HepG2 (cell line): ENCODE data around the gene ZBTB20. TPM values are rescaled to one million over a fixed set of nuclear protein-coding genes. Genes with fewer than 3 reads are reported as not detected.

Source experiments
- ATAC-seq: fragments of 200-7000 bp; cut with Tn5 transposase; 3 replicates; pipeline ENCODE4 v1.9.1; 2020; ENCODE audit warnings: mild to moderate bottlenecking, moderate library complexity
- BruUV-seq: library from RNA; stranded (reverse); fragments of 400-500 nt; replicated peaks from 2 replicates; lab custom pipeline; 2021; lab: Mats Ljungman, UMichigan
- CTCF ChIA-PET: fragments of 300-600 bp; formaldehyde crosslinking; extraction: SDS; loops from one replicate; lab custom pipeline; 2021; ENCODE audit warnings: low total read pairs, inconsistent platforms, low intra/inter-chr PET ratio; lab: Yijun Ruan, JAX
- POLR2A ChIA-PET: fragments of 350-600 bp; sonication (Branson Sonifier 250); formaldehyde crosslinking; loops from one replicate; lab custom pipeline; 2020; ENCODE audit warnings: antibody characterized with exemption, inconsistent platforms; lab: Yijun Ruan, JAX
- DNase-seq: peaks from one replicate; pipeline ENCODE4 v3.0.0-alpha.2; 2015; ENCODE audit warnings: low spot score
- FAIRE-seq: peaks from 3 replicates; lab custom pipeline; 2011; peaks lifted over from hg19 to GRCh38; lab: Jason Lieb, UNC
- H2AFZ ChIP-seq: one replicate; pipeline ENCODE4 v1.6.1; 2011; ENCODE audit warnings: low read length, inconsistent platforms
- H3K27ac ChIP-seq: fragments of 300-600 bp; 3 replicates; pipeline ENCODE4 v1.8.0; 2011; ENCODE audit warnings: mixed run types, mild to moderate bottlenecking, mixed read lengths, low read length, inconsistent platforms; ENCODE audit not compliant: insufficient read depth; ENCODE audit errors: extremely low read length
- H3K27me3 ChIP-seq, 2 experiments: fragments of 200-600 bp in 1 of 2; 2 replicates in 1 of 2; 3 replicates in 1 of 2; pipeline versions ENCODE4 v1.6.0 to v1.8.0; 2011; ENCODE audit warnings: low read length in 2 of 2, mild to moderate bottlenecking in 2 of 2, moderate library complexity in 2 of 2, inconsistent platforms in 1 of 2; ENCODE audit not compliant: insufficient read depth in 2 of 2, control insufficient read depth in 1 of 2
- H3K36me3 ChIP-seq, 2 experiments: fragments of 200-600 bp in 1 of 2; replicated peaks in 1 of 2; 2 replicates in 1 of 2; 3 replicates in 1 of 2; pipeline versions ENCODE4 v1.5.1 to v1.8.0; 2011; ENCODE audit warnings: low read length in 2 of 2, inconsistent platforms in 1 of 2; ENCODE audit not compliant: insufficient read depth in 2 of 2, control insufficient read depth in 1 of 2
- H3K4me1 ChIP-seq: 2 replicates; pipeline ENCODE4 v1.5.1; 2012; ENCODE audit warnings: low read length, inconsistent platforms; ENCODE audit not compliant: insufficient read depth
- H3K4me2 ChIP-seq: 2 replicates; pipeline ENCODE4 v1.6.0; 2011; ENCODE audit warnings: low read depth, low read length, inconsistent platforms
- H3K4me3 ChIP-seq, 3 experiments: fragments of 200-600 bp in 1 of 3; sonication (generic), shearing (Covaris generic) in 1 of 3; replicated peaks in 1 of 3; 2 replicates each; pipeline ENCODE4 v1.5.1; 2011 to 2016; ENCODE audit warnings: low read length in 3 of 3, inconsistent platforms in 2 of 3, low read depth in 2 of 3, mild to moderate bottlenecking in 2 of 3, control low read depth in 1 of 3, mixed read lengths in 1 of 3; ENCODE audit not compliant: insufficient read depth in 1 of 3
- H3K79me2 ChIP-seq: one replicate; pipeline ENCODE4 v1.6.1; 2011; ENCODE audit warnings: low read length, inconsistent platforms; ENCODE audit not compliant: insufficient read depth
- H3K9ac ChIP-seq: 2 replicates; pipeline ENCODE4 v1.6.0; 2011; ENCODE audit warnings: mild to moderate bottlenecking, low read depth, low read length, inconsistent platforms; ENCODE audit not compliant: insufficient read depth
- H3K9me3 ChIP-seq: 2 replicates; pipeline ENCODE4 v1.5.1; 2012; ENCODE audit warnings: mild to moderate bottlenecking, low read length
- H4K20me1 ChIP-seq: 2 replicates; pipeline ENCODE4 v1.6.0; 2011; ENCODE audit warnings: inconsistent platforms, mild to moderate bottlenecking, low read length, moderate library complexity; ENCODE audit not compliant: insufficient read depth
- DMAP1 ChIP-seq: IDR thresholded peaks from 2 replicates; pipeline ENCODE4 v1.6.1; 2016
- HNRNPLL ChIP-seq: fragments of 200-400 bp; formaldehyde crosslinking; IDR thresholded peaks from 2 replicates; pipeline ENCODE4 v1.6.1; 2017; ENCODE audit warnings: mild to moderate bottlenecking, low read depth, low read length; ENCODE audit not compliant: poor library complexity, severe bottlenecking
- KMT2A ChIP-seq: sonication (generic); formaldehyde crosslinking; IDR thresholded peaks from 2 replicates; pipeline ENCODE4 v1.4.0; 2020; ENCODE audit warnings: missing genetic modification reagents
- MBD4 ChIP-seq: IDR thresholded peaks from 2 replicates; pipeline ENCODE4 v1.6.1; 2012; ENCODE audit warnings: low read length, inconsistent platforms, borderline replicate concordance
- MEF2D ChIP-seq: sonication (generic); formaldehyde crosslinking; IDR thresholded peaks from 2 replicates; pipeline ENCODE4 v1.5.1; 2020; ENCODE audit warnings: mild to moderate bottlenecking, missing genetic modification reagents
- RBAK ChIP-seq: sonication (generic); formaldehyde crosslinking; IDR thresholded peaks from 2 replicates; pipeline ENCODE4 v1.5.1; 2020; ENCODE audit warnings: mild to moderate bottlenecking, missing genetic modification reagents
- SP140L ChIP-seq: sonication (generic); formaldehyde crosslinking; IDR thresholded peaks from 2 replicates; pipeline ENCODE4 v1.4.0; 2020; ENCODE audit warnings: missing genetic modification reagents, borderline replicate concordance
- ZFAT ChIP-seq: sonication (generic); formaldehyde crosslinking; conservative IDR thresholded peaks from 2 replicates; pipeline ENCODE4 v1.8.1; 2023; ENCODE audit warnings: missing genetic modification reagents, inconsistent platforms
- ZFP36L2 ChIP-seq: sonication (generic); formaldehyde crosslinking; IDR thresholded peaks from 2 replicates; pipeline ENCODE4 v1.4.0; 2020; ENCODE audit warnings: missing genetic modification reagents
- ZFP37 ChIP-seq: sonication (generic); formaldehyde crosslinking; IDR thresholded peaks from 2 replicates; pipeline ENCODE4 v1.4.0; 2020; ENCODE audit warnings: missing genetic modification reagents, borderline replicate concordance
- ZFY ChIP-seq: sonication (generic); formaldehyde crosslinking; IDR thresholded peaks from 2 replicates; pipeline ENCODE4 v1.4.0; 2020; ENCODE audit warnings: missing genetic modification reagents
- ZNF605 ChIP-seq: sonication (generic); formaldehyde crosslinking; IDR thresholded peaks from 2 replicates; pipeline ENCODE4 v1.8.0; 2022; ENCODE audit warnings: mild to moderate bottlenecking, missing genetic modification reagents
- ZZZ3 ChIP-seq: sonication (generic); formaldehyde crosslinking; IDR thresholded peaks from 2 replicates; pipeline ENCODE4 v1.4.0; 2020; ENCODE audit warnings: missing genetic modification reagents, mild to moderate bottlenecking, borderline replicate concordance
- WGBS: methylation state at CpG from one replicate; pipeline ENCODE4 v1.1.6; 2017; ENCODE audit warnings: low lambda C conversion rate; 5-methylcytosine and 5-hydroxymethylcytosine counted together
- in situ Hi-C: cut with HindIII; loops from 2 replicates; pipeline ENCODE4 v1.10.0; 2017; ENCODE audit warnings: low pct_unique_long_range_greater_than_20kb; ENCODE audit not compliant: extremely low pct_ligation_motif_present
- intact Hi-C: fragments of 100-400 bp; cut with micrococcal nuclease; formaldehyde crosslinking; loops from one replicate; pipeline ENCODE4 v1.10.0; 2022; ENCODE audit not compliant: unreplicated experiment
- polyA plus RNA-seq, 8 experiments: library from polyadenylated mRNA; depleted of rRNA in 3 of 8; stranded (reverse) in 7 of 8; unstranded in 1 of 8; fragments of >200 nt; fragmentation: Illumina TruSeq in 4 of 8; extraction: Trizol in 4 of 8; gene quantifications; 2 replicates each; pipeline versions ENCODE4 v1.2.1 to v1.2.3, GENCODE V29; 2011 to 2016; ENCODE audit warnings: low read depth in 4 of 8, missing spikeins in 1 of 8, mixed read lengths in 1 of 8; ENCODE audit not compliant: insufficient read depth in 1 of 8
- total RNA-seq, 5 experiments: library from RNA; depleted of rRNA; stranded (reverse); fragments of >200 nt; fragmentation: Illumina TruSeq; extraction: Trizol; gene quantifications; 2 replicates each; pipeline ENCODE4 v1.2.3, GENCODE V29; 2016; ENCODE audit warnings: low read depth in 1 of 5
- TF ChIP-seq, protein P1 (sequence below): sonication (generic); formaldehyde crosslinking; IDR thresholded peaks from 2 replicates; pipeline ENCODE4 v1.9.0; 2022; ENCODE audit warnings: low read depth, missing genetic modification reagents
- TF ChIP-seq, protein P2 (sequence below): sonication (generic); formaldehyde crosslinking; IDR thresholded peaks from 2 replicates; pipeline ENCODE4 v1.8.1; 2023; ENCODE audit warnings: mild to moderate bottlenecking, moderate library complexity, missing genetic modification reagents
- TF ChIP-seq, protein P3 (sequence below): sonication (generic); formaldehyde crosslinking; conservative IDR thresholded peaks from 2 replicates; pipeline ENCODE4 v1.8.0; 2022; ENCODE audit warnings: missing genetic modification reagents

The ZBTB20 gene
- total and polyA plus RNA-seq, 2 of the 13 experiments (the other 11 are each of a cell fraction or from before 2014, with no cell fraction given) = 1.9 to 8.8 TPM

DNA sequence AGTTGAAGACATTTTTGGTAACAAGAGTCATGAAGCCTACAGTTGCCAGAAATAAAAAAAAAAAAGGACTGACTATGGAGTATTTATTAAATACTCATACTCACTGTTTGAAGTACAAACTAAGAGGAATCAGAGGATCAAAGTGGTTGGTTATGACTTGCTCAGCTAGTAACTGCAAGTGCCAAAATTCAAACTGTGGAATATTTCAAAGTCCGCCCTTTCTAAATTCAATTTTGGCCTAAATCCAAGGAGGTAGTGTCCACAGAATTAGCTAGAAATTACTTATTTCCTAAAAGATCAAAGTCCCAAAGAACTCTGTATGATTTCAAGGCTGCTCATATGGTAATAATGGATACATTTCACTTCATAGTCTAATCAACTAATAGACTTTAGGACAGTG, 274.5 kb downstream of the ZBTB20 start:
- H3K9me3 ChIP-seq = no peaks in the 10 kb centered on the region
- no peak for FAIRE-seq
- no peak overlapping the region for H3K4me2 ChIP-seq
- H3K27ac ChIP-seq = no peak overlapping the region
- intact Hi-C loops (no loop called here), in situ Hi-C loops (no loop called here)
- no peaks in the 10 kb centered on the region for H3K27me3 ChIP-seq
- no peaks in the 10 kb centered on the region for H3K79me2 ChIP-seq
- H4K20me1 ChIP-seq = no peaks in the 10 kb centered on the region
- CTCF ChIA-PET = no interaction called here
- ATAC-seq = no peak
- no peak for DNase-seq
- H3K4me3 ChIP-seq = no peak overlapping the region
- TF ChIP-seq SP140L = no peak
- no peak for TF ChIP-seq ZNF605 (CRISPR knock-in tag)
- TF ChIP-seq, protein P1, sequence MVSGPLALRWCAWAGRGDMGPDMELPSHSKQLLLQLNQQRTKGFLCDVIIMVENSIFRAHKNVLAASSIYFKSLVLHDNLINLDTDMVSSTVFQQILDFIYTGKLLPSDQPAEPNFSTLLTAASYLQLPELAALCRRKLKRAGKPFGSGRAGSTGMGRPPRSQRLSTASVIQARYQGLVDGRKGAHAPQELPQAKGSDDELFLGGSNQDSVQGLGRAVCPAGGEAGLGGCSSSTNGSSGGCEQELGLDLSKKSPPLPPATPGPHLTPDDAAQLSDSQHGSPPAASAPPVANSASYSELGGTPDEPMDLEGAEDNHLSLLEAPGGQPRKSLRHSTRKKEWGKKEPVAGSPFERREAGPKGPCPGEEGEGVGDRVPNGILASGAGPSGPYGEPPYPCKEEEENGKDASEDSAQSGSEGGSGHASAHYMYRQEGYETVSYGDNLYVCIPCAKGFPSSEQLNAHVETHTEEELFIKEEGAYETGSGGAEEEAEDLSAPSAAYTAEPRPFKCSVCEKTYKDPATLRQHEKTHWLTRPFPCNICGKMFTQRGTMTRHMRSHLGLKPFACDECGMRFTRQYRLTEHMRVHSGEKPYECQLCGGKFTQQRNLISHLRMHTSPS = no peak
- H2AFZ ChIP-seq = no peak overlapping the region
- BruUV-seq = no TSS peak
- no peaks in the 10 kb centered on the region for H3K4me1 ChIP-seq
- 73% methylated on average over 1 of the region's 1 CpG for WGBS
- no peaks in the 10 kb centered on the region for H3K36me3 ChIP-seq
- H3K9ac ChIP-seq = no peak overlapping the region
- POLR2A ChIA-PET = no interaction called here

DNA sequence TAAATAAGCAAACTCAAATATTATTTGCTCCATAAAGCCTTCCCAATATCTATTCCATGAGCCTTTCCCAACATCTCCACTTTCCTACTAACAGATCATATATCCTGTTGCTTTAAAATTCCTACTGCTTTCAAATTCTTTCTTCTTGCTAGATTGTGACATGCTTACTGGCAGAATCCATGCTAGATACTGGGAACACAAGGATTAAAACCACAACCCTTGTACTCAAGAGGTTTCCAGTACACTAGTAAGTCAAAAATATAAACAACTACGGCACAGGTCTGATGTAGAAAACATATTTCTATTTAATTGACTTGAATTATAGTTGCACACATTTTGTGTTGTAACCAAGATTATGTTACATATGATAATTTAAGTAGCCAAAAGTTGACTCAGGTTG, 275.0 kb downstream of the ZBTB20 start:
- intact Hi-C loops (no loop called here), in situ Hi-C loops (no loop called here)
- Histone ChIP-seq H4K20me1 (no peaks in the 10 kb centered on the region), H3K9ac (no peak overlapping the region), H3K4me2 (no peak overlapping the region), H3K4me3 (no peak overlapping the region), H3K36me3 (no peaks in the 10 kb centered on the region), H3K27me3 (no peaks in the 10 kb centered on the region), H3K4me1 (no peaks in the 10 kb centered on the region), H3K9me3 (no peaks in the 10 kb centered on the region), H3K27ac (no peak overlapping the region), H3K79me2 (no peaks in the 10 kb centered on the region), H2AFZ (no peak overlapping the region)
- TF ChIP-seq KMT2A (CRISPR knock-in tag) (no peak), ZFP37 (CRISPR knock-in tag) (no peak), MEF2D (CRISPR knock-in tag) (no peak), DMAP1 (CRISPR knock-in tag) (no peak), RBAK (CRISPR knock-in tag) (no peak), ZFP36L2 (CRISPR knock-in tag) (no peak), ZFY (no peak), ZFAT (no peak), ZZZ3 (CRISPR knock-in tag) (no peak), HNRNPLL (no peak), MBD4 (no peak)
- TF ChIP-seq, protein P2, sequence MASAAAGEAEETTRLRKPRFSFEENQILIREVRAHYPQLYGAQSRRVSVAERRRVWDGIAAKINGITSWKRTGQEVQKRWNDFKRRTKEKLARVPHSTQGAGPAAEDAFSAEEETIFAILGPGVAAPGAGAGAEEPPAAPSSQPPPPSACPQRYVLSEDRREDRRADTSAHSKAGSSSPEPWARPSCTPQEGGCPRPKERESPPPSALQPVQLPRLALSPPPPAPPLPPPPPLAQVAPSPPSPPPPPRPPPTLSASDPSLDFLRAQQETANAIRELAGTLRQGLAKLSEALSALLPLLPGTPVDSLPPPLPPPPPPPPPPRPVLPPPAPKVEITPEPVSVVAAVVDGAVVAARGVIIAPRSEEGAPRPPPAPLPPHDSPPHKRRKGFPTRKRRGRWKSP (CRISPR knock-in tag) = no peak
- TF ChIP-seq, protein P3, sequence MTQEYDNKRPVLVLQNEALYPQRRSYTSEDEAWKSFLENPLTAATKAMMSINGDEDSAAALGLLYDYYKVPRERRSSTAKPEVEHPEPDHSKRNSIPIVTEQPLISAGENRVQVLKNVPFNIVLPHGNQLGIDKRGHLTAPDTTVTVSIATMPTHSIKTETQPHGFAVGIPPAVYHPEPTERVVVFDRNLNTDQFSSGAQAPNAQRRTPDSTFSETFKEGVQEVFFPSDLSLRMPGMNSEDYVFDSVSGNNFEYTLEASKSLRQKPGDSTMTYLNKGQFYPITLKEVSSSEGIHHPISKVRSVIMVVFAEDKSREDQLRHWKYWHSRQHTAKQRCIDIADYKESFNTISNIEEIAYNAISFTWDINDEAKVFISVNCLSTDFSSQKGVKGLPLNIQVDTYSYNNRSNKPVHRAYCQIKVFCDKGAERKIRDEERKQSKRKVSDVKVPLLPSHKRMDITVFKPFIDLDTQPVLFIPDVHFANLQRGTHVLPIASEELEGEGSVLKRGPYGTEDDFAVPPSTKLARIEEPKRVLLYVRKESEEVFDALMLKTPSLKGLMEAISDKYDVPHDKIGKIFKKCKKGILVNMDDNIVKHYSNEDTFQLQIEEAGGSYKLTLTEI (CRISPR knock-in tag) = no peak
- no peak for FAIRE-seq
- DNase-seq = no peak
- POLR2A ChIA-PET = no interaction called here
- ATAC-seq = no peak
- CTCF ChIA-PET = no interaction called here
- no TSS peak for BruUV-seq
- WGBS = 55% methylated on average over 1 of the region's 1 CpG
